ENCODE data around the gene C2orf72. TPM values are rescaled to one million over a fixed set of nuclear protein-coding genes. Genes with fewer than 3 reads are reported as not detected.

C2orf72 gene
- total and polyA plus RNA-seq, 2 donors (not counting 3 experiments of a cell fraction or from before 2014, with no cell fraction given): 0.01 to 0.11 TPM

DNA sequence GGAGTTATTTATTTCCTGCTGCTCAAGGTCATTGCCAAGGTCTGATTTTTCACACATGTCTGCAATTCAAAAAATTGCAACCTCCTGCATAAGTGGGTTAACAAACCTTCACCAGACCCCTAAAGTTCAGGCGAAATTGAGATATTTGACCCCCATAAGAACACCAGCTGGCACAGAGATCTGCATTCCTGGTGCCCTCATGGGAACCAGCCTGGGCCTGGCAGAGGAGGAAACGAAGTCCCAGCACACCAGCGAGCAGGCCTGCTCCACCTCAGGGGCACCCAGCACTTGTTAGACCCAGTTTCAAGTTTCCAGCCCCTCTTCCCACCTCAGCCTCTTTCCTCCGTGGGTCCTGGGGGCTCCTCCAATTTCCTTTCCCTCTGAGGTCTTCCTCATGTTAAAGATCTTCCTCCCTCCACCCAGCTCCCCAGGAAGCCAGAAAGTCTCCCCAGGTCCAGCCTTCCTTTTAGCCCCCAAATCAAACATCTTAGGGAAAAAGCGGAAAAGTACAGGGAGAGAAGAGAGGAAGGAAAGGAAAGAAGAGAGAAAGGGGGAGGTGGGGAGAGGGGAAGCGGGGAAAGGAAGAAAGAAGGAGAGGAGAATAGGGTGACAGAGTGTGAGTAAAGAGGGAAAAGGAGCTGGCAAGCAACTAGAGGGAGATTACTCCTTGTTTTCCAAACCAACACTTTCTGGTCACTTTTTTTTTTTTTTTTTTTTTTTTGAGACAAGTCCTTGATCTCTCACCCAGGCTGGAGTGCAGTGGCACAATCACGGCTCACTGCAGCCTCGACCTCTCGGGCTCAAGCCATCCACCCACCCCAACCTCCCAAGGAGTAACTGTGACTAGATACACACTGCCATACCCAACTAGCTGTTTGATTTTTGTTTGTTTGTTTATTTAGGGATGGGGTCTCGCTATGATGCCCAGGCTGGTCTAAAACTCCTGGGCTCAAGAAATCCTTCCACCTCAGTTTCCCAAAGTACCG, 3.9 kb upstream of the C2orf72 start:
- DNase-seq (ENCODE audit: low read depth, low spot score) (no peak), FAIRE-seq (no peak)
- Histone ChIP-seq H3K9me1 (replicated peaks; ENCODE audit: control insufficient read depth, extremely low read depth, insufficient read depth, low read length) (no peaks in the 10 kb centered on the region), H3K79me2 (ENCODE audit: control insufficient read depth, insufficient read depth, low read length) (no peaks in the 10 kb centered on the region), H3K4me1 (ENCODE audit: control insufficient read depth, extremely low read depth, insufficient read depth, low read length) (no peaks in the 10 kb centered on the region), H3K9ac (replicated peaks; ENCODE audit: extremely low read depth, insufficient read depth, low read length) (no peak overlapping the region), H3K9me3 (replicated peaks; ENCODE audit: control insufficient read depth, insufficient read depth, low read length) (no peaks in the 10 kb centered on the region), H4K20me1 (replicated peaks; ENCODE audit: control insufficient read depth, extremely low read depth, insufficient read depth, low read length) (no peaks in the 10 kb centered on the region), H3K4me2 (ENCODE audit: insufficient read depth, low read length) (no peak overlapping the region), H3K27me3 (ENCODE audit: control insufficient read depth in 2 of 2, insufficient read depth in 2 of 2, low read length in 2 of 2) (peaks cover 23 to 31% of the 10 kb centered on the region in 2 experiments), H3K36me3 (ENCODE audit: control insufficient read depth in 2 of 2, extremely low read depth in 1 of 2, insufficient read depth in 2 of 2, low read length in 2 of 2) (no peaks in the 10 kb centered on the region), H3K4me3 (replicated peaks in 1 of 3; ENCODE audit: insufficient read depth in 1 of 3, low read depth in 1 of 3, low read length in 3 of 3) (no peak overlapping the region), H3K27ac (ENCODE audit: insufficient read depth, low read depth, low read length) (no peak overlapping the region), H2AFZ (ENCODE audit: low read depth, low read length) (no peak overlapping the region)
- POLR2A ChIA-PET: interaction anchor here (0.7 kb wide), 1 partner anchor 366 kb away, joined by 3 read pairs; no protein-coding TSS in a partner anchor
- TF ChIP-seq, protein P1, sequence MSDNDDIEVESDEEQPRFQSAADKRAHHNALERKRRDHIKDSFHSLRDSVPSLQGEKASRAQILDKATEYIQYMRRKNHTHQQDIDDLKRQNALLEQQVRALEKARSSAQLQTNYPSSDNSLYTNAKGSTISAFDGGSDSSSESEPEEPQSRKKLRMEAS (IDR thresholded peaks at IDR 0.05; ENCODE audit: insufficient read depth, insufficient read length): no peak
- TF ChIP-seq MYC (IDR thresholded peaks at IDR 0.05; ENCODE audit: low read depth, low read length) (no peak), FOS (IDR thresholded peaks at IDR 0.05; ENCODE audit: borderline replicate concordance, insufficient read depth, low read length) (no peak), JUN (IDR thresholded peaks at IDR 0.05; ENCODE audit: borderline replicate concordance, insufficient read depth, insufficient read length, low read depth) (no peak), POLR2A (IDR thresholded peaks at IDR 0.05; ENCODE audit: low read depth, low read length) (no peak), EZH2 (IDR thresholded peaks at IDR 0.05; ENCODE audit: borderline replicate concordance, low read depth, low read length, severe bottlenecking) (no peak), GATA2 (IDR thresholded peaks at IDR 0.05; ENCODE audit: insufficient read depth, insufficient read length, low read depth, low read length) (no peak), POLR2AphosphoS5 (IDR thresholded peaks at IDR 0.05; ENCODE audit: insufficient read depth, low read depth, low read length) (no peak)
- BruUV-seq (replicated peaks): no TSS peak
- CTCF ChIA-PET: no interaction called here
- intact Hi-C loops (cut with micrococcal nuclease) (no loop called here), dilution Hi-C loops (cut with MboI; ENCODE audit: extremely low pct_ligation_motif_present, low sequenced_read_pairs) (no loop called here)

Measured in endothelial cell of umbilical vein (primary cell).